ENCODE measurements around the gene SLC2A5.

GRCh38 chr1:9084906-9085305, 15.5 kb upstream of the SLC2A5 start:
- TF ChIP-seq CTCF (conservative IDR thresholded peaks at IDR 0.05; ENCODE audit: low read depth, low read length) (no peak), EZH2 (IDR thresholded peaks at IDR 0.05; ENCODE audit: low read length, unreplicated experiment) (no peak)

All from PC-3 (cell line).